Ectodermal cell (in vitro differentiated cells): ENCODE results near the gene ANTXR2.

Experiments used
- H3K27ac ChIP-seq: 2 replicates; pipeline ENCODE4 v1.7.0; 2013; ENCODE audit warnings: mild to moderate bottlenecking, low read depth, low read length; ENCODE audit not compliant: insufficient read depth, poor library complexity, severe bottlenecking
- H3K27me3 ChIP-seq: 2 replicates; pipeline ENCODE4 v1.7.0; 2013; ENCODE audit warnings: mild to moderate bottlenecking, low read length; ENCODE audit not compliant: insufficient read depth, control insufficient read depth, poor library complexity, severe bottlenecking
- H3K36me3 ChIP-seq: one replicate; pipeline ENCODE4 v1.7.0; 2013; ENCODE audit warnings: low read length; ENCODE audit not compliant: control insufficient read depth, insufficient read depth
- H3K4me1 ChIP-seq: one replicate; pipeline ENCODE4 v1.7.0; 2013; ENCODE audit warnings: low read length; ENCODE audit not compliant: control insufficient read depth, insufficient read depth
- H3K4me3 ChIP-seq: 2 replicates; pipeline ENCODE4 v1.7.0; 2013; ENCODE audit warnings: low read depth, low read length, control low read depth; ENCODE audit not compliant: insufficient read depth
- H3K9me3 ChIP-seq: 2 replicates; pipeline ENCODE4 v1.7.0; 2013; ENCODE audit warnings: mild to moderate bottlenecking, low read length, moderate library complexity; ENCODE audit not compliant: control insufficient read depth
- WGBS, 2 experiments: methylation state at CpG; one replicate each; pipeline ENCODE4 v1.1.7; 2013; ENCODE audit warnings: missing lambda C conversion rate in 2 of 2; 5-methylcytosine and 5-hydroxymethylcytosine counted together

ANTXR2 gene

GRCh38 chr4:80029364-80029763 lies 43.7 kb downstream of the ANTXR2 start:
- Histone ChIP-seq H3K9me3 (no peaks in the 10 kb centered on the region), H3K27ac (no peak overlapping the region), H3K36me3 (no peaks in the 10 kb centered on the region), H3K27me3 (no peaks in the 10 kb centered on the region), H3K4me1 (no peaks in the 10 kb centered on the region), H3K4me3 (no peak overlapping the region)
- WGBS, 2 experiments: 80 to 89% methylated on average over 2 of the region's 2 CpGs

DNA sequence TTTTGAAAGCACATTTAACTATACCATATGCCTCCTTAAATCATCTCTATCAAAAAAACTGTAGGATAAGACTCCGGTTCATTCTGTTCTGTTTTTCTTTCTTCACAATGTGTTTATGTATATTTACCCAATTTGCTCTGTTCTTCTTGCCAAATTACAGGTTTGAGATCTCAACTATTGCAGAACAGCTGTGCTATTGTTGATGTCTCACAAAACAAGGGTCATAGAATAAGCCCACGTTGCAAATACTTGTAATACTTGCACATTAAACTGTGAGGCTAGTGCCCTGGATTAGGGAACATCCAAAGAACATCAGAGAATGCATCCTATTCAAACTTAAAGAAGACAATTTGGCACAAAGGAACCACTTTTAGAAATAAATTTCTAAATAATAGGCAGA lies 45.4 kb downstream of the ANTXR2 start:
- WGBS, 2 experiments: 95 to 100% methylated on average over 2 of the region's 2 CpGs
- H3K27me3 ChIP-seq: no peaks in the 10 kb centered on the region

DNA sequence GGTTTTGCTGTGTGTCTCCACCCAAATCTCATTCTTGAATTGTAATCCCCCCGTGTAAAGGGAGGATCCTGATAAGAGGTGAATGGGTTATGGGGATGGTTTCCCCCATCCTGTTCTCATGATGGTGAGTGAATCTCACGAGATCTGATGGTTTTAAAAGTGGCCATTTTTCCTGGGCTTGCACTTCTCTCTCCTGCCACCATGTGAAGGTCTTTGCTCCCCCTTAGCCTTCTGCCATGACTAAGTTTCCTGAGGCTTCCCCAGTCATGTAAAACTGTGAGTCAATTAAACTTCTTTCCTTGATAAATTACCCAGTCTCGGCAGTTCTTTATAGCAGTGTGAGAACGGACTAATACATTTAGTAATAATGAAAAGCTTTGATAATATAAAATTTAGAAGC lies 46.9 kb downstream of the ANTXR2 start:
- H3K36me3 ChIP-seq: no peaks in the 10 kb centered on the region

More for the DNA sequence above, 45.4 kb downstream of the ANTXR2 start:
- Histone ChIP-seq H3K4me3 (no peak overlapping the region), H3K36me3 (no peaks in the 10 kb centered on the region), H3K27ac (no peak overlapping the region), H3K4me1 (no peaks in the 10 kb centered on the region), H3K9me3 (no peaks in the 10 kb centered on the region)

GRCh38 chr4:80024335-80024734 lies 48.7 kb downstream of the ANTXR2 start:
- Histone ChIP-seq H3K27me3 (no peaks in the 10 kb centered on the region), H3K36me3 (no peaks in the 10 kb centered on the region), H3K4me3 (no peak overlapping the region), H3K9me3 (no peaks in the 10 kb centered on the region), H3K27ac (no peak overlapping the region), H3K4me1 (no peaks in the 10 kb centered on the region)
- WGBS, 2 experiments: 76 to 90% methylated on average over 1 of the region's 1 CpG

More for the DNA sequence above, 46.9 kb downstream of the ANTXR2 start:
- Histone ChIP-seq H3K4me3 (no peak overlapping the region), H3K4me1 (no peaks in the 10 kb centered on the region), H3K27me3 (no peaks in the 10 kb centered on the region), H3K27ac (no peak overlapping the region), H3K9me3 (no peaks in the 10 kb centered on the region)
- 88 to 94% methylated on average over 2 of the region's 4 CpGs for WGBS, 2 experiments

GRCh38 chr4:80022282-80022681 lies 50.7 kb downstream of the ANTXR2 start:
- H3K4me3 ChIP-seq: no peak overlapping the region
- H3K4me1 ChIP-seq: no peaks in the 10 kb centered on the region
- H3K36me3 ChIP-seq: no peaks in the 10 kb centered on the region
- H3K9me3 ChIP-seq: no peaks in the 10 kb centered on the region
- no peaks in the 10 kb centered on the region for H3K27me3 ChIP-seq
- no peak overlapping the region for H3K27ac ChIP-seq
- WGBS, 2 experiments: 93 to 100% methylated on average over 2 of the region's 3 CpGs

- Histone ChIP-seq H3K4me1 (no peaks in the 10 kb centered on the region), H3K4me3 (no peak overlapping the region), H3K9me3 (no peaks in the 10 kb centered on the region), H3K36me3 (no peaks in the 10 kb centered on the region), H3K27ac (no peak overlapping the region), H3K27me3 (no peaks in the 10 kb centered on the region)
- 92 to 94% methylated on average over 2 of the region's 2 CpGs for WGBS, 2 experiments
Measured at GRCh38 chr4:80017125-80017854, 55.7 kb downstream of the ANTXR2 start.

DNA sequence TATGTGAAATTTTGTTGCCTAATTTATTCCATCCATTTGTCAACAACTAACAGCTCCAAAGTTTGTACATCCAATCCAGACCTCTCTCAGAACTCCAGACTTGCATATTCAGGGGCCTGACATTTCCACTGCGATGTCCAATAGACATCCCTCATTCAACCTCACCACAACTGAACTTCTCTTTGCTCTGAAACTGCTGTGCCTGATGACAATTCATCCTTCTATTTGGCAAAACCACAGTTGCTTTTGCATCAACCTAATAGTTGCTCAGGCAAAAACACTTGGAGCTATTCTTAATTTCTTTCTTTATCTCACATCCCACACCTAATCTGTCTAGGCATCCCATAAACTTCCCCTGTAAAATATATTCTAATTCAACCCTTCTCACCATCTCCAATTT lies 56.5 kb downstream of the ANTXR2 start:
- Histone ChIP-seq H3K27me3 (no peaks in the 10 kb centered on the region), H3K27ac (no peak overlapping the region), H3K36me3 (no peaks in the 10 kb centered on the region), H3K4me1 (no peaks in the 10 kb centered on the region), H3K4me3 (no peak overlapping the region), H3K9me3 (no peaks in the 10 kb centered on the region)
- 90 to 98% methylated on average over 1 of the region's 1 CpG for WGBS, 2 experiments

DNA sequence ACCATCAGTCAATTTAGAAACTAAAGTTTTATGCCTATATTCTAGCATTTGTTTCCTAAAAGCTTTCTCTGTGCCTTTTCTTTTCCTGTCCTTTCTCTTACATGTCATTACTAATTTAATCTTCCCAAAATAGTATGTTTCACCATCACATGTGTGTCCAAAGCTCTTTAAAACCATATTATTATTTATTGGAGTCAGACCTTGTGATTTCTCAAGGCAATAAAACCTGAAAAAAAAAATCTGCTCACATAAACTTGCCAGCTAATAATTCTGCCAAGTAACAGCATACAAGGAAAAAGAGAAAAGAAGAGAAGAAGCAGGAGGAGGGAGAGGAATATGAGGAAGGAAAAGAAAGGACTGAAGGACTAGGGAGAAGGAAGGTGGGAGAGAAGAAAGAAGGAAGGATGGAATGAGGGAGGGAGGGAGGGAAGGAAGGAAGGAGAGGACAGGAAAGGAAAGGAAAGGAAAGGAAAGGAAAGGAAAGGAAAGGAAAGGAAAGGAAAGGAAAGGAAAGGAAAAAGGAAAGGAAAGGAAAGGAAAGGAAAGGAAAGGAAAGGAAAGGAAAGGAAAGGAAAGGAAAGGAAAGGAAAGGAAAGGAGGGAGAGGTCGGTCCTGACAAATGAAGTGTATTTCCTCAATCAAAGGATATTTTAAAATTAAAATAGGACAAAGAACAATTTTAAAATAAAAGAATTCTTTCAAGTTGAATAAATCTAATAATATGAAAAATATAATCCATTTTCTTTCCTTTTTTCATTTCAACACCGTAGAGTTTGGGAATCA lies 57.4 kb downstream of the ANTXR2 start:
- H3K4me3 ChIP-seq: no peak overlapping the region
- H3K36me3 ChIP-seq: no peaks in the 10 kb centered on the region
- no peak overlapping the region for H3K27ac ChIP-seq
- H3K9me3 ChIP-seq: no peaks in the 10 kb centered on the region
- WGBS, 2 experiments: 100% methylated on average over 1 of the region's 2 CpGs
- no peaks in the 10 kb centered on the region for H3K4me1 ChIP-seq
- H3K27me3 ChIP-seq: no peaks in the 10 kb centered on the region

DNA sequence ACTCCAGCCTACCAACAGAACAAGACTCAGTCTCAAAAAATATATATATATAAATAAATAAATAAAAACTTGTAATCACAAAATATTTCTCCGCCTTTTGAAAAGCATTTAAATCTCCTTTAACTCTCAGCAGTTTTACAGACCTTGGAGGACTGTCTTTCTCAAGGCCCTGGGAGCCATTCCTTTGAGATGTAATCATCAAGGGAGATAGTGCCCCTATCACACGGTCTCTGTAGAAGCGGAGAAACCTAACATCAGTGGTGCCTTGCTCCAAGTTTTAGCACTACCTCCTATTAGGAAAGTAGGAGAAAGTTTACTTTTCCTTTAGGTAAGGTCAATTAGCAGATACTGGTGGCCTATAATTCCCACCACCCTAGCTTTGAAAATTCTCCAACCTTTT lies 58.5 kb downstream of the ANTXR2 start:
- no peaks in the 10 kb centered on the region for H3K9me3 ChIP-seq
- H3K36me3 ChIP-seq: no peaks in the 10 kb centered on the region
- no peak overlapping the region for H3K4me3 ChIP-seq
- H3K27me3 ChIP-seq: no peaks in the 10 kb centered on the region
- H3K4me1 ChIP-seq: no peaks in the 10 kb centered on the region
- WGBS, 2 experiments: 91 to 100% methylated on average over 3 of the region's 3 CpGs
- H3K27ac ChIP-seq: no peak overlapping the region

- H3K9me3 ChIP-seq: no peaks in the 10 kb centered on the region
- WGBS, 2 experiments: 83 to 93% methylated on average over 1 of the region's 1 CpG
- no peaks in the 10 kb centered on the region for H3K36me3 ChIP-seq
- H3K4me3 ChIP-seq: no peak overlapping the region
- H3K4me1 ChIP-seq: no peaks in the 10 kb centered on the region
- H3K27ac ChIP-seq: no peak overlapping the region
- no peaks in the 10 kb centered on the region for H3K27me3 ChIP-seq
Measured at GRCh38 chr4:80012291-80012690, 60.7 kb downstream of the ANTXR2 start.
